H1 (cell line): ENCODE measurements around the gene SEMA3F. TPM values are rescaled to one million over a fixed set of nuclear protein-coding genes. Genes with fewer than 3 reads are reported as not detected.
A peak's percentile ranks its signal among the peaks of the same experiment; 100 is the strongest.

Experiments
- CTCF ChIA-PET: fragments of 300-600 bp; sonication (Branson Sonifier 250); formaldehyde crosslinking; loops from one replicate; lab custom pipeline; 2021; ENCODE audit not compliant: partially characterized antibody; lab: Charles Lee
- POLR2A ChIA-PET: fragments of 300-600 bp; sonication (Branson Sonifier 250); formaldehyde crosslinking; loops from one replicate; lab custom pipeline; 2021; ENCODE audit warnings: inconsistent platforms; ENCODE audit not compliant: partially characterized antibody; lab: Charles Lee
- DNase-seq, 2 experiments: peaks; one replicate each; pipeline versions ENCODE4 v3.0.0 to v3.0.0-alpha.2; 2010 to 2022; ENCODE audit warnings: low spot score in 2 of 2, low read depth in 1 of 2, mixed read lengths in 1 of 2
- FAIRE-seq: peaks from 2 replicates; lab custom pipeline; 2011; peaks lifted over from hg19 to GRCh38; lab: Jason Lieb, UNC
- H2AFZ ChIP-seq: 2 replicates; pipeline ENCODE4 v1.8.1; 2012; ENCODE audit warnings: low read length, inconsistent platforms
- H2AK5ac ChIP-seq: 2 replicates; pipeline ENCODE4 v1.6.1; 2013; ENCODE audit warnings: low read depth, low read length
- H2BK120ac ChIP-seq: replicated peaks from 2 replicates; pipeline ENCODE3; 2013; ENCODE audit warnings: low read depth, low read length, inconsistent platforms
- H2BK12ac ChIP-seq: 2 replicates; pipeline ENCODE4 v1.6.1; 2013; ENCODE audit warnings: low read depth, low read length
- H2BK15ac ChIP-seq: 2 replicates; pipeline ENCODE4 v1.6.1; 2013; ENCODE audit warnings: low read length
- H2BK20ac ChIP-seq: 2 replicates; pipeline ENCODE4 v1.6.1; 2013; ENCODE audit warnings: low read length
- H2BK5ac ChIP-seq: 2 replicates; pipeline ENCODE4 v1.6.1; 2013; ENCODE audit warnings: low read depth, low read length
- H3K14ac ChIP-seq: 2 replicates; pipeline ENCODE4 v1.6.1; 2013; ENCODE audit warnings: inconsistent platforms; ENCODE audit not compliant: insufficient read length
- H3K18ac ChIP-seq: 2 replicates; pipeline ENCODE4 v1.6.1; 2013; ENCODE audit warnings: low read length; ENCODE audit errors: extremely low read depth
- H3K23ac ChIP-seq: 2 replicates; pipeline ENCODE4 v1.6.1; 2013; ENCODE audit warnings: inconsistent platforms; ENCODE audit not compliant: insufficient read length
- H3K23me2 ChIP-seq: 2 replicates; pipeline ENCODE4 v1.6.1; 2013; ENCODE audit warnings: low read depth, low read length
- H3K27ac ChIP-seq: 2 replicates; pipeline ENCODE4 v1.6.1; 2011; ENCODE audit warnings: low read depth, low read length, inconsistent platforms
- H3K27me3 ChIP-seq, 4 experiments: replicated peaks in 1 of 4; 1 replicate in 1 of 4; 2 replicates in 3 of 4; pipeline versions ENCODE4 v1.6.1 to v1.8.1; 2011 to 2013; ENCODE audit warnings: low read length in 3 of 4, mild to moderate bottlenecking in 3 of 4, inconsistent platforms in 2 of 4, mixed read lengths in 2 of 4, moderate library complexity in 1 of 4; ENCODE audit not compliant: control insufficient read depth in 3 of 4, insufficient read depth in 3 of 4; ENCODE audit errors: extremely low read depth in 1 of 4
- H3K36me3 ChIP-seq, 4 experiments: 2 replicates each; pipeline versions ENCODE4 v1.6.1 to v1.8.1; 2011 to 2013; ENCODE audit warnings: mild to moderate bottlenecking in 4 of 4, low read length in 3 of 4, moderate library complexity in 2 of 4, control low read depth in 1 of 4, inconsistent platforms in 1 of 4; ENCODE audit not compliant: insufficient read depth in 4 of 4, control insufficient read depth in 2 of 4
- H3K4ac ChIP-seq: replicated peaks from 2 replicates; pipeline ENCODE3; 2013; ENCODE audit warnings: low read length, low read depth, mixed read lengths, inconsistent platforms; ENCODE audit not compliant: insufficient read length
- H3K4me1 ChIP-seq, 4 experiments: replicated peaks in 1 of 4; 1 replicate in 1 of 4; 2 replicates in 3 of 4; pipeline versions ENCODE4 v1.6.1 to v1.8.1; 2011 to 2013; ENCODE audit warnings: low read length in 3 of 4, inconsistent platforms in 2 of 4, mixed read lengths in 1 of 4; ENCODE audit not compliant: insufficient read depth in 4 of 4, control insufficient read depth in 3 of 4
- H3K4me2 ChIP-seq, 2 experiments: 2 replicates each; pipeline versions ENCODE4 v1.6.1 to v1.8.1; 2011 to 2013; ENCODE audit warnings: low read depth in 2 of 2, low read length in 2 of 2, control low read depth in 1 of 2, inconsistent platforms in 1 of 2, mild to moderate bottlenecking in 1 of 2; ENCODE audit not compliant: insufficient read depth in 1 of 2
- H3K4me3 ChIP-seq, 4 experiments: fragments of 200-600, 300-600 bp in 1 of 4; sonication (generic), shearing (Covaris generic), sonication (Bioruptor Twin) in 1 of 4; 2 replicates each; pipeline versions ENCODE4 v1.5.1 to v1.8.1; 2011 to 2016; ENCODE audit warnings: low read length in 4 of 4, low read depth in 3 of 4, control low read depth in 2 of 4, inconsistent platforms in 2 of 4, mild to moderate bottlenecking in 2 of 4, mixed read lengths in 1 of 4, moderate library complexity in 1 of 4; ENCODE audit not compliant: insufficient read depth in 2 of 4; ENCODE audit errors: extremely low read depth in 1 of 4
- H3K56ac ChIP-seq: replicated peaks from 2 replicates; pipeline ENCODE3; 2013; ENCODE audit warnings: low read depth, mild to moderate bottlenecking, mixed read lengths, low read length, inconsistent platforms; ENCODE audit not compliant: insufficient read length
- H3K79me1 ChIP-seq: 2 replicates; pipeline ENCODE4 v1.6.1; 2013; ENCODE audit warnings: low read depth, low read length, control low read depth
- H3K79me2 ChIP-seq, 2 experiments: 2 replicates each; pipeline versions ENCODE4 v1.6.1 to v1.8.1; 2012 to 2013; ENCODE audit warnings: low read length in 2 of 2, mild to moderate bottlenecking in 2 of 2, inconsistent platforms in 1 of 2; ENCODE audit not compliant: insufficient read depth in 2 of 2, control insufficient read depth in 1 of 2
- H3K9ac ChIP-seq, 4 experiments: replicated peaks in 1 of 4; 1 replicate in 1 of 4; 2 replicates in 3 of 4; pipeline versions ENCODE4 v1.6.1 to v1.8.1; 2011 to 2013; ENCODE audit warnings: low read depth in 3 of 4, low read length in 3 of 4, control low read depth in 2 of 4, mild to moderate bottlenecking in 2 of 4, moderate library complexity in 2 of 4, inconsistent platforms in 1 of 4; ENCODE audit errors: extremely low read depth in 1 of 4
- H3K9me3 ChIP-seq, 2 experiments: 2 replicates each; pipeline versions ENCODE4 v1.6.1 to v1.8.1; 2012 to 2013; ENCODE audit warnings: mild to moderate bottlenecking in 2 of 2, moderate library complexity in 2 of 2, control low read depth in 1 of 2, inconsistent platforms in 1 of 2, low read depth in 1 of 2, low read length in 1 of 2, mixed read lengths in 1 of 2; ENCODE audit not compliant: insufficient read depth in 2 of 2
- H4K20me1 ChIP-seq, 2 experiments: replicated peaks in 1 of 2; 2 replicates each; pipeline versions ENCODE3 to v1.8.1; 2011 to 2013; ENCODE audit warnings: inconsistent platforms in 2 of 2, low read length in 2 of 2, mild to moderate bottlenecking in 1 of 2; ENCODE audit not compliant: insufficient read depth in 2 of 2, control insufficient read depth in 1 of 2
- H4K5ac ChIP-seq: 2 replicates; pipeline ENCODE4 v1.6.1; 2013; ENCODE audit warnings: low read length, low read depth, mixed read lengths, inconsistent platforms; ENCODE audit not compliant: insufficient read length
- H4K8ac ChIP-seq: 2 replicates; pipeline ENCODE4 v1.8.0; 2013; ENCODE audit warnings: mild to moderate bottlenecking, moderate library complexity, low read length, inconsistent platforms; ENCODE audit not compliant: insufficient read depth; ENCODE audit errors: extremely low read depth
- H4K91ac ChIP-seq: replicated peaks from 2 replicates; pipeline ENCODE3; 2013; ENCODE audit warnings: low read length, mixed read lengths, inconsistent platforms; ENCODE audit not compliant: insufficient read length
- BACH1 ChIP-seq: IDR thresholded peaks from 2 replicates; pipeline ENCODE4 v1.6.1; 2012; ENCODE audit warnings: low read length, improper control_type of control experiment
- CHD1 ChIP-seq: IDR thresholded peaks from 2 replicates; pipeline ENCODE4 v1.6.1; 2012; ENCODE audit warnings: low read depth, low read length, improper control_type of control experiment
- CTCF ChIP-seq, 3 experiments: IDR thresholded peaks; 1 replicate in 2 of 3; 2 replicates in 1 of 3; pipeline versions ENCODE4 v1.5.1 to v1.6.1; 2011; ENCODE audit warnings: low read length in 3 of 3, mild to moderate bottlenecking in 3 of 3, inconsistent platforms in 2 of 3, low read depth in 1 of 3, moderate library complexity in 1 of 3; ENCODE audit not compliant: insufficient read depth in 1 of 3; ENCODE audit errors: control extremely low read depth in 1 of 3
- POU5F1 ChIP-seq: IDR thresholded peaks from 2 replicates; pipeline ENCODE4 v1.6.1; 2011; ENCODE audit warnings: low read depth, mild to moderate bottlenecking, low read length, moderate library complexity
- SIN3A ChIP-seq, 2 experiments: IDR thresholded peaks in 1 of 2; conservative IDR thresholded peaks in 1 of 2; 2 replicates each; pipeline ENCODE4 v1.6.1; 2011 to 2012; ENCODE audit warnings: low read length in 2 of 2, improper control_type of control experiment in 1 of 2, low read depth in 1 of 2, mild to moderate bottlenecking in 1 of 2
- WGBS, 2 experiments: shearing (Covaris generic) in 1 of 2; methylation state at CpG; one replicate each; pipeline versions ENCODE4 v1.1.6 to v1.1.7; 2013 to 2015; ENCODE audit warnings: low lambda C conversion rate in 2 of 2, mixed read lengths in 2 of 2, inconsistent platforms in 1 of 2, low coverage in 1 of 2, missing lambda C conversion rate in 1 of 2; ENCODE audit not compliant: insufficient replicate concordance in 2 of 2, insufficient coverage in 1 of 2, insufficient read length in 1 of 2; ENCODE audit errors: extremely low coverage in 1 of 2, missing lambda C conversion rate in 1 of 2; 5-methylcytosine and 5-hydroxymethylcytosine counted together
- polyA plus RNA-seq, 7 experiments: library from polyadenylated mRNA; depleted of rRNA in 3 of 7; stranded (reverse) in 5 of 7; unstranded in 2 of 7; fragments of >200 nt in 5 of 7; fragments of 200-250 nt in 2 of 7; gene quantifications; 1 replicate in 5 of 7; 2 replicates in 1 of 7; 4 replicates in 1 of 7; pipeline versions ENCODE4 v1.2.1 to v1.2.3, GENCODE V29; 2011 to 2013; ENCODE audit warnings: missing spikeins in 2 of 7, mixed read lengths in 2 of 7
- total RNA-seq: library from RNA; stranded (reverse); fragmentation: NEBNext Ultra II Directional; extraction: Animal tissue kit (Norgen Biotek cat#: 25700); gene quantifications from 2 replicates; pipeline ENCODE4 v1.2.1, GENCODE V29; 2021

Gene SEMA3F
- total and polyA plus RNA-seq, 2 of the 8 experiments (the other 6 are each of a cell fraction or from before 2014, with no cell fraction given), result 20.3 to 37.0 TPM

- peak in 1 of 3 experiments; percentile 3; a peak in 1 of 4 replicates for TF ChIP-seq CTCF (IDR thresholded peaks at IDR 0.05; ENCODE audit: control extremely low read depth in 1 of 3, insufficient read depth in 1 of 3, low read depth in 1 of 3, low read length in 3 of 3)
- TF ChIP-seq BACH1, result no peak
- TF ChIP-seq POU5F1, result peak; percentile 91
- peak in 1 of 2 experiments; percentile 76; a peak in 2 of 4 replicates for TF ChIP-seq SIN3A (conservative IDR thresholded peaks at IDR 0.05 in 1 of 2, IDR thresholded peaks at IDR 0.05 in 1 of 2; ENCODE audit: low read depth in 1 of 2, low read length in 2 of 2)
- TF ChIP-seq CHD1, result no peak
- CTCF ChIA-PET, result interaction anchor here (0.6 to 48.1 kb wide), 16 partner anchors 5 to 241 kb away, joined by 3 to 2149 read pairs (median 6); partner anchors contain the start of genes GNAI2, GNAT1, HYAL2 and LSMEM2
- no peaks in the 10 kb centered on the region for H3K36me3 ChIP-seq
These were observed 55.6 kb downstream of the SEMA3F start for GRCh38 chr3:50210510-50211367.

More at GRCh38 chr3:50210510-50211367, 55.6 kb downstream of the SEMA3F start:
- Histone ChIP-seq H3K9me3 (no peaks in the 10 kb centered on the region), H3K14ac (no peak overlapping the region), H3K23ac (no peak overlapping the region), H3K4me1 (peaks cover 0 to 23% (median 11%) of the 10 kb centered on the region in 4 experiments; a peak in 6 of 7 replicates), H3K79me1 (no peaks in the 10 kb centered on the region), H3K27me3 (peaks cover 2 to 17% (median 11%) of the 10 kb centered on the region in 4 experiments), H4K91ac (peak overlapping the region; percentile 62), H4K20me1 (no peaks in the 10 kb centered on the region), H2BK15ac (peak overlapping the region; percentile 31; the same call in 1 of the 2 replicates), H3K23me2 (peaks cover under 1% of the 10 kb centered on the region; the same call in 1 of the 2 replicates), H3K56ac (no peak overlapping the region), H3K18ac (peak overlapping the region; percentile 71), H2AFZ (no peak overlapping the region), H3K27ac (0 out of 2 replicates have a peak overlapping the region, but pooled peaks have one; percentile 3), H3K9ac (no peak overlapping the region), H3K79me2 (no peaks in the 10 kb centered on the region), H4K8ac (no peak overlapping the region), H2AK5ac (no peak overlapping the region), H3K4me2 (peak overlapping the region; percentile 15 to 22; a peak in 2 of 4 replicates), H4K5ac (no peak overlapping the region), H2BK12ac (peak overlapping the region; percentile 75; the same call in 1 of the 2 replicates), H3K4me3 (no peak overlapping the region; a peak in 1 of 8 replicates), H2BK120ac (no peak overlapping the region), H2BK20ac (0 out of 2 replicates have a peak overlapping the region, but pooled peaks have one; percentile 48), H3K4ac (no peak overlapping the region), H2BK5ac (0 out of 2 replicates have a peak overlapping the region, but pooled peaks have one; percentile 12)
- DNase-seq (no peak), FAIRE-seq (peak; percentile 52)
- WGBS, 2 experiments, result 76% methylated on average over 13 of the region's 13 CpGs; no CpG with 5 or more reads in 1 of the 2 experiments
- POLR2A ChIA-PET, result interaction anchor here (1.2 to 4.3 kb wide), 7 partner anchors 8 to 90 kb away, joined by 3 to 20 read pairs (median 5); no protein-coding TSS in a partner anchor
